SK-N-SH treated with all-trans-retinoic acid at 6 μM for 48 hours (cell line): Measurements from ENCODE around the gene NOXO1.

ENCODE experiments used
- BACH2 ChIP-seq: fragments of 250-450 bp; sonication (Bioruptor Pico); IDR thresholded peaks from 2 replicates; pipeline ENCODE4 v1.9.0; 2021; ENCODE audit warnings: mild to moderate bottlenecking, borderline replicate concordance
- ISL1 ChIP-seq: fragments of 250-450 bp; sonication (Bioruptor Pico); IDR thresholded peaks from 2 replicates; pipeline ENCODE4 v2.1.2; 2022; ENCODE audit warnings: mild to moderate bottlenecking, moderate library complexity
- OSR1 ChIP-seq: fragments of 250-450 bp; sonication (Bioruptor Pico); IDR thresholded peaks from 2 replicates; pipeline ENCODE4 v1.8.0; 2022; ENCODE audit warnings: moderate library complexity, mild to moderate bottlenecking, inconsistent platforms
- SNAI2 ChIP-seq: fragments of 250-450 bp; sonication (Bioruptor Pico); IDR thresholded peaks from 2 replicates; pipeline ENCODE4 v1.5.0; 2020; ENCODE audit warnings: mild to moderate bottlenecking, moderate library complexity
- ZFP3 ChIP-seq: fragments of 250-450 bp; sonication (Bioruptor Pico); IDR thresholded peaks from 2 replicates; pipeline ENCODE4 v1.5.0; 2020; ENCODE audit warnings: mild to moderate bottlenecking, moderate library complexity

- TF ChIP-seq OSR1 (CRISPR knock-in tag) (no peak), SNAI2 (no peak), ZFP3 (CRISPR knock-in tag) (no peak), ISL1 (CRISPR knock-in tag) (no peak), BACH2 (no peak)
Measured at GRCh38 chr16:1999866-2000514, 18.7 kb upstream of the NOXO1 start.
